GM19324 (cell line): ENCODE measurements around the gene HMOX1.
"Not testable (repeated sequence)": the region's sequence is repeated elsewhere in the genome, so short reads cannot be mapped to it uniquely, and the experiment has no call there.

ENCODE experiments used
- ATAC-seq: cut with Tn5 transposase; IDR thresholded peaks from one replicate; pipeline ENCODE4 v1.9.1; 2021; ENCODE audit warnings: mild to moderate bottlenecking, moderate library complexity; ENCODE audit not compliant: unreplicated experiment, low FRiP score

HMOX1 gene

GRCh38 chr22:35430897-35431322 is 50.0 kb downstream of the HMOX1 start:
- no peak for ATAC-seq

DNA sequence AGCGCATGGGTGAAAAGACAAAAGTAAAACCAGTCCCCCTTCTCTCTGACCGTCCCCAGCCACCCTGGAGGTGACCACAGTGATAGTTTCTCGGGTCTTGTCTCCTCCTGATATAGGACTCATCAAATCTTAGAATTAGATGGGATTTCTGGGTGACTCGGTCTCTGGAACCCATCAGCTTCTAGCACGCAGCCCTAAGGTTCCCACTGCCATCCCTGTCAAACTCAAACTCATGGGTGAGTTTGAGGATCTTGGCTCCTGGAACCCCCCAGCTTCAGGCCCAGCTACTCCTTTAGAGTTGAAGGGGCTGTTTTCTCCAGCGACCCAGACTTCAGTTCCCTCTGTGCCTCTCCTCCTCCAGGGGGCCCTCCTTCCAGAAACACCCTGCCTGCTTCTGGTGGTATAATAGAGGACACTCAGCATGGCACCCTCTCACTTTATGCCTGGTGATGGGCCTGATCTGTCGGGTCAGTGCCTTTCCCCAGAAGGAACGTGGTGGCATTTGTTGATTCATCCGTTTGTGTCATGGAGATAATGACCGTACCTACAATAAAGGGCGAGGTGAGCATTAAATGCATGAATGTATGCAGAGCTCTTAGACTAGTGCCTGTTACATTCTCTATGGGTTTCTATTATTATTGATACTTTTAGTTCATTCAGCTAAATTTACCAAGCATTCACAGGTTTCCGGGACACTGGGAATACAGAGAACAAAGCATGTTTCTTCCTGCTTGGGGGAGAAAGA is 50.8 kb downstream of the HMOX1 start:
- no peak for ATAC-seq

DNA sequence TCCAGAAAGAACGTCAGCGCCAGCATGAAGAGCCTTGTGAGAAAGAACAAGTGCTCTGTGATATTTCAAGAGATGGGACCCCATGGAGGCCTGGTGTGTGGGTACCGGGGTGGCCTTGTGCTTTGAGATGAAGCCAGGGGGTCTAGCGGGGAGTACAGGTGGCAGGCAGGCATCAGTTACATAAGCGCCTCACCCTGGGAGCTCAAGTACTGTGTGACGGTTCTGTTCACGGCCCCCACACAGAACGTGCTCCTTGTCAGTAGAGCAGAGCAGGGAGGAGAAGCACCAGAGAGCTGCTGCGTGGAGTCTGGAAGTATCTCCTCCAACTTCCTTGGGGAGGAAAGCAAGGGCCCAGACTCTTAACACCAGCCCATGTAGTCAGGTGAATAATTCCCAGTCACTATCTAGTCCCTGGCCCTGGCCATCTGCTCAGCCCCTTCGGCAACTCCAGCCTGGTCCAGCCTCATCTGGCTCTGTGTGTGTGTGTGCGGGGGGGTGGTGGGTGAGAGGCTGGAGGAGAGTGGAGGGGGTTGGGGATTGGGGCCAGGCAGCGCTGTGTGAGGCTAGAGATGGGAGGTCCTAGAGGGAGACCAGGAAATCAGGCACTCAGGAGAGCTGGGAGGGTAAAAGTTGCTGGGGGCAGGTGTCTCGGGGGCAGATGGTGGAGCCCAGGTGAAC is 51.5 kb downstream of the HMOX1 start:
- no peak for ATAC-seq

DNA sequence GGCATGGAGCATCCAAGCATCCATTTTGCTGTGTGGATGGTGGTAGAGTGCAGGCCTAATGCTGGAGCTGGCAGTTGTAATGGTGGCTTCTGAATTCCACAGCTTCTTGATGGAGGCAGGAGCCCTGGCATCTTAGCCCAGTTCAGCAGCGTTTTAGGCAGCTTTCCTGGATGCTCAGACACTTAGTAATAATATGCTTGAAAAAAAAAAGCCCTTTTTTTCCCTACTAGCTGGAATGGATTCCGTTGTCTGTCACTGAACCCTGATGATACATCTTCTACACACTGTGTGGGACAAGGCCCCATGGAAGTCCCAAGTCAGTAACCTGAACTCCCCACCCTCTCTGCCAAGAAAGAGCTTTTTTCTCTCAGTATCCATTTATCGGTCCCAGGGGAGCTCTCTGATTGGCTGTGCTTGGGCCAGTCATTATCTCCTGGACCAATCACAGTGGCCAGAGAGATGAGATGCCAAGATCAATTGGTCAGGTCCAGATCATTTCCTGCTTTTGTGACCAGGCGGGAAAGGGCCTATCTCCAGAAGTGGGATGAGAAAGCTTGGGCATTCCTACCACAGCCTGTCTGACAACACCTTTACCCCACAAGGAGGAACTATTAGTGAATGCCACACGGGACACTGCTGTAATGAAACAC is 53.3 kb downstream of the HMOX1 start:
- ATAC-seq = no peak

DNA sequence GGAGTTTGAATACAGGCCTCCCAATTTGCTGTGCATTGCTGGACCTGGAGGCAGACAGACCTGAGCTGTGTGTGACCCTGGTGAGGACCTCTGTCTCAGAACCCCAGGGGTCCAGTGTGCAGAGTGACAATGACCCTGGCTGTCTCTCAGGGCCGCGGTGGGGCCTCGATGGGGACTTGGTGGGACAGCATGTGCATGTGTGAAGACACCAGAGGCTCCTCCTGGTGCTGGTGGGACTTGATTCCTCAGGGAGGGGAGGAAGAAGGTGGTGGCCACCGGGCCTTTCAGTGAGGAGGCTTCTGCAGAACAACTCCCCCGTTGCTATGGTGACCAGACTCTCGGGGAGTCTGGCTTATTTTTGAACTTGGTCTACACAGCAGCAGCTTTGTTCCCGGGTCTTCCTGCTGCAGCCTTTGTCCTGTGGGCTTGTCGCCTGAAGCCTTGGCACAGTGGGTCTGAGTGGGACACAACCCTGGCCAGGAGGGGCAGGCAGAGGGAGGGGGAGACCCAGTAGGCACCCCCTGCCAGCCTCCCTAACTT is 54.4 kb downstream of the HMOX1 start:
- ATAC-seq = no peak

DNA sequence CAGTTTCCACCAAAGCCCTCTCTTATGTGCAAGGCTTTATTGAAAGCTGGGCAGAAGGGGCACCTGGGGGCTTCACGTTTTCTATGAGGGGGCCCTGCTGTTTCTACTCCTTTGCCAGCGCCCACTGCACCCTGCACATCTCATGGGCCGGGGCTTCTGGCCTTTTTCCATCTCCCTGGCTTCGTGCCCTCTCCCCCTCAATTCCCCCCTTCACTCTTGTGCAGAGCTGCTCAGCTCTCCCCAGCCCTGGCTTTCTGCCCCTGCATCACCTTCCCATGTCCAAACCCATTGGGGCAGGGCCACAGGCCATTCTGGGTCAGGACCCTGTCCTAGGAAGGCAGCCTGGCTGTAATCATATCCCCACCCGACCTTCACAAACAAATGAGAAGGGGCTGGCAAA is 55.5 kb downstream of the HMOX1 start:
- ATAC-seq = no peak

DNA sequence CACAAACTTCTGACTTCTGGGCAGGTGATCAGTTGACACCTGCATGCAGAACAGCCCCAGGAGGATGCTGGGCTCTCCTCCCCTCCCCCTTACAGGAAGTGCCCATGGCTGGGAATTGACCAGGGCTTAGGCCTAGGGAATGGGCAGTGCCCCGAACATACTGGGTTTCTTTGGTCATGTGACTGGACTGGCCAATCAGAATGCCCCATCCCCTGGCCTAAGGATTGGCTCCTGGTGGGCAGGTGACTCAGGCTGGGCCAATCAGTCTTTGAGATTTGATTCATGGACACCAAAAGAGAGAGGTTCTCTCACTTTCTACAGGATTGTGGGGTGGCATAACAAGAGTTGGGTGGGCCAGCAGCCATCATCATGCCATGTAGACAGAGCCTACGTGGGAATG is 56.2 kb downstream of the HMOX1 start:
- no peak for ATAC-seq

DNA sequence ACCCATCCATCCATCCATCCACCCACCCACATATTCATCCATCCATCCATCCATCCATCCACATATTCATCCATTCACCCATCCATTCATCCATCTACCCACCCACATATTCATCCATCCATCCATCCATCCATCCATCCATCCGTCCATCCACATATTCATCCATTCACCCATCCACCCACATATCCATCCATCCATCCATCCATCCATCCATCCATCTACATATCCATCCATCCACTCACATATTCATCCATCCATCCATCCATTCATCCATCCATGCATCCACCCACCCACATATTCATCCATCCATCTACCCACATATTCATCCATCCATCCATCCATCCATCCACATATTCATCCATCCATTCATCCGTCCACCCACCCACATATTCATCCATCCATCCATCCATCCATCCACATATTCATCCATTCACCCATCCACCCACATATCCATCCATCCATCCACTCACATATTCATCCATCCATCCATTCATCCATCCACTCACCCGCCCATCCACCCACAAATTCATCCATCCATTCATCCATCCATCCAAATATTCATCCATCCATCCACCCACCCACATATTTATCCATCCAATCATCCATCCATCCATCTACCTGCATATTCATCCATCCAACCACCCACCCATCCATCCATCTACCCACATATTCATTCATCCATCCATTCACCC is 57.9 kb downstream of the HMOX1 start:
- not testable (repeated sequence) for ATAC-seq

GRCh38 chr22:35439365-35439717 is 58.4 kb downstream of the HMOX1 start:
- ATAC-seq = no peak

GRCh38 chr22:35440129-35440528 is 59.2 kb downstream of the HMOX1 start:
- no peak for ATAC-seq

DNA sequence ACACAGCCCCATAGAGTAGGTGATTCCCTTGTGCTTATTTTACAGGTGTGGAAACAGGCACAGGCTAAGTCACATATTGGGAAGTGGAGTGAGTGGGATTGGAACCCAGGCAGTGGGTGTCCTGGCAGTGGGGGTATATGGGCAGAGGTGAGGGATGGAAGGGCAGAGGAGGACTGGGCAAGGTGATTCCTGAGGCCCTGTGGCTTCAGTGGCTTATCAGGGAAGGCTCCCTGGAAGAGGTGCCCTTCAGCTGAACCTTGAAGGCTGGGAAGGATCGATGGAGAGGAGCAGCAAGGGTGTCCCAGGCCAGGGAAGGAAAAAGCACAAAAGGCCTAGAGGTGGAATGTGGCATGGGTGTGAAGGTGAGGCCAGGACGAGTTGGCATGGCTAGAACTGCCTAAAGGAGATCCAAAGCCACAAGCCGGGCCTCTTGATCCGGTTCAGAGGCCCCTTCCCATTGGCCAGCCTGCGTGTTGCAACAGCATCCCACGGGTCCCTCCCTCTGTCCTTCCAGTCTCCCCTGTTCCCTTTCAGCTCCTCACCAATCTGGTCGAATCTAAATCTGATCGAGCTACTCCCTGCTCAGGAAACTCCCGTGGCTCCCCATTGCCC is 60.7 kb downstream of the HMOX1 start:
- ATAC-seq = no peak

GRCh38 chr22:35442471-35442870 is 61.6 kb downstream of the HMOX1 start:
- no peak for ATAC-seq

DNA sequence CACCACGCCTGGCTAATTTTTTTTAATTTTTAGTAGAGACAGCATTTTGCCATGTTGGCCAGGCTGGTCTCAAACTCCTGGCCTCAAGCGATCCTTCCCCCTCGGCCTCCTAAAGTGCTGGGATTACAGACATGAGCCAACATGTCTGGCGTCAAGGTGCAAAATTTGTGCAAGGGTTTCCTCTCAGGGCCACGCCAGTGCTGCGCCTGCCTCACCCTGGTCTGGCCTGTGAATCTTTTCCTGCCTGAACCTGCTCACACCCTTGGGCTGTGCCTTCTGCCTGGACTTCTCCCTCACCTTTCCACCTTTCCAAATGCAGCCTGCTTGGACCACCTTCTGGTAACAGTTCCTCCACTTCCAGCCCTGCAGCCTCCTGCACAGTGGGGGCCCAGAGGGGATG is 62.4 kb downstream of the HMOX1 start:
- ATAC-seq = no peak
